IPS-NIHi11 (cell line): Measurements from ENCODE around the gene BBS5.
"Not testable (repeated sequence)": the region's sequence is repeated elsewhere in the genome, so short reads cannot be mapped to it uniquely, and the experiment has no call there.

Experiments used
- DNase-seq: peaks from one replicate; pipeline ENCODE4 v3.0.0; 2012; ENCODE audit warnings: mixed read lengths, low spot score

BBS5 gene

DNA sequence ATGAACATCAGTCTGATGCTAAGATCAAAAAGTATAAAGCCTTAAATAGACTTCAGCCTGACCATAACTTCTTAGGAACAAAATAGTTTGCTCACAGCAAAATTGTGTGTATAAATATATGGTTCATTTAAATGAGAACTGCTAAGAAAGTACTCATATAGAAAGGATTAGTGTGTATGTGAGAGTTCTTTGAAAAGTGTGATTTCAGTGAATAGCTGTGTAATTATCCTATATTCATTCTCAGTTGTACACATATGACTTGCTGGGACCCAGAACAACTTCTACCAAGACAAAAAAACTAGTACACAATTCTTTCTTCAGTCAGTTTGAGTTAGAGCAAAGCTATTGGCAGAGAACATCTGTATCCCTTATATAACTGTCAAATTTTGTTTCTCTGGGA is 7.2 kb downstream of the BBS5 start:
- DNase-seq, result no peak

DNA sequence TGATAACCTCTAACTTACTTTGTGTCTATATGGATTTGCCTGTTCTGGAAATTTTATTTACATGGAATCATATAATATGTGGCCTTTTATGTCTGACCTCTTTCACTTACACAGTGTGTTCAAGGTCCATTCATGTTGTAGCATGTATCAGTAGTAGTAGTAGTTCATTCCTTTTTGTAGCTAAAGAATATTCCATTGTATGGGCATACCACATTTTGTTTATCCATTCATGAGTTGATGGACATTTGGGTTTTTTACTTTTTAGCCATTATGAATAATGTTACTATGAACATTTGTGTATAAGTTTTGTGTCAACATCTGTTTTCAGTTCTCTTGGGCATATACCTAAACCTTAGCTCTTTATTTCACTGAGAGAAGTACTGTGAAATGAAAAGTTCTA is 11.5 kb downstream of the BBS5 start:
- DNase-seq, result no peak

GRCh38 chr2:169491378-169491777 is 12.1 kb downstream of the BBS5 start:
- no peak for DNase-seq

- no peak for DNase-seq
Observed at GRCh38 chr2:169493360-169493759, 14.1 kb downstream of the BBS5 start.

- DNase-seq, result no peak
Observed at GRCh38 chr2:169495310-169495928, 16.1 kb downstream of the BBS5 start.

GRCh38 chr2:169504651-169505050 is 25.4 kb downstream of the BBS5 start:
- DNase-seq, result no peak

GRCh38 chr2:169507698-169508097 is 28.4 kb downstream of the BBS5 start:
- no peak for DNase-seq

DNA sequence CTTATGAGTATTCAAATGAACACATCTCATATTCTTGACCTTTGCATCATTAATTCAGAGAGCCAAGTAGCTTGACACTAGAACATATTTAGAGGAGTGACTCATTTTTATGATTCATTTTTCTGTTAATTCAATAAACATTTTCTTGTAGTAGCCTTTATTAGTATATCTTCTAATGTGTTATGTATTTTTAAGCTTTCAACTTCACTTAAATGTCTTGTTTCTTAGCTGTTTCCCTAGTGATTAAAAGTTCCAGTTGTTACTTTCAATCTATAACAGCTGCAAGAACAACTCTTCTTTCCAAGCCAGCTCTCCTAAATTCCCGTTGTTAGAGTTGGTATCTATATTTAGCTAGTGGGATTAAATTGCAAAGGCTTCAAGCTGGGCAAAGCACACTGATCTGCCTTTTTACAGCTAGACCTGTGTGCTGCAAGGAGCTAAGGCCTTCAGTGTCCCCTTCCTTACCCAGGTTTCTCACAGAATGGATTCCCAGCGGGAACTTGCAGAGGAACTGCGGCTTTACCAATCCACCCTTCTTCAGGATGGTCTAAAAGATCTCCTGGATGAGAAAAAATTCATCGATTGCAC is 30.1 kb downstream of the BBS5 start, which contains the start of gene KLHL41:
TSS of gene KLHL41 (plus strand) at position 405 of the 588 bp plus-strand sequence. CDS start at position 482, 77 bp downstream.
- DNase-seq, result peak; percentile 25

DNA sequence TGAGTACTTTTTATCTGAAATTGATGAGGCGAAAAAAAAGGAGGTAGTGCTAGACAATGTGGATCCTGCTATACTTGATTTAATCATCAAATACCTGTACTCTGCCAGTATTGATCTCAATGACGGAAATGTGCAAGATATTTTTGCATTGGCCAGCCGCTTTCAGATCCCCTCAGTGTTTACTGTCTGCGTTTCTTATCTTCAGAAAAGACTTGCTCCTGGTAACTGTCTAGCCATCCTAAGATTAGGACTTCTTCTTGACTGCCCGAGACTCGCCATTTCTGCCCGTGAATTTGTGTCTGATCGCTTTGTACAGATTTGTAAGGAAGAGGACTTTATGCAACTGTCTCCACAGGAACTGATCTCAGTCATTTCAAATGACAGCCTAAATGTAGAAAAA is 30.7 kb downstream of the BBS5 start:
- DNase-seq, result no peak

DNA sequence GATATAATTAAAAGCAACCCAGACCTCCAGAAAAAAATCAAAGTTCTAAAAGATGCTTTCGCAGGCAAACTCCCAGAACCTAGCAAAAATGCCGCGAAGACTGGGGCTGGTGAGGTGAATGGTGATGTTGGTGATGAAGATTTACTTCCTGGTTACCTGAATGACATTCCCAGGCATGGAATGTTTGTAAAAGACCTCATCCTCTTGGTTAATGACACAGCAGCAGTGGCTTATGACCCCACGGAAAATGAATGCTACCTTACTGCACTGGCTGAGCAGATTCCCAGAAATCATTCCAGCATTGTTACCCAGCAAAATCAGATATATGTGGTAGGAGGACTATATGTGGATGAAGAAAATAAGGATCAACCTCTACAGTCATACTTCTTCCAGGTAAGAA is 31.2 kb downstream of the BBS5 start:
- DNase-seq, result no peak

DNA sequence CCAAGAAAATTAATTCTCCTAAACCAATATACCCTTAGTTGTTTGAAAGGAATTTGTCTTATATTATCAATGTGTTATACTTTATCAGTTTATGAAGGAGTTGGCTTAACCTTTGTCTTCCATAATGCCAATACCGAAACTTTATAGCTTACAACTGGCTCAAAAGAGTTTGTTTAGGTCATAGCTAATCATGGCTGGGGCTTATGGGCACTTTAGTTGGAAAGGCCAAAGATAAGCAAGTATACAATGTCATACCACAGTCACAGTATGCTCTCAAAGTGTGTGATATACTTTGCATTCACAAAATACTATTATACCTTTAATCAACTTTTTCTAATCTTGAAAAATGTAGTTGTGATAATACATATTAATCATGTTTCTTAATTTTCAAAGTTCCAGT is 32.5 kb downstream of the BBS5 start:
- no peak for DNase-seq

- no peak for DNase-seq
Observed at GRCh38 chr2:169512525-169512924, 33.2 kb downstream of the BBS5 start.

GRCh38 chr2:169513094-169513493 is 33.8 kb downstream of the BBS5 start:
- no peak for DNase-seq

DNA sequence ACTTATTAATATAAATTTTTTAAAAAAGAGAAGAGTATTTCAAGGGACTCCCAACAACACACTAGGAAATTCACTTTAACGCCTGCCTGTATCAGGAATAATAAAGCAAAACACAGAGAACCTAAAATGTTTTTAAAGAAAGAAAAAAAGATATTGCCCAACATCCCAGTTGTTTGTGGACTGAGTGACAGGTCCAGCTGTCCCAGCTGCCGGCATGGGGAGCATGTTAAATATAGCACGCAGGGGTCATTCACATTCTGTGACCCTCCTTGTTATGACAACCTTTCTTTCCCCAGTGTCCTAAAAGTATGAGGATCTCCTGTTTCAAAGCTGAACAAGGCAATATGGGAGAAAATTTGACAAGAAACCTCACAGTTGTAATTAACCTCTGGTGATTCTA is 34.6 kb downstream of the BBS5 start:
- DNase-seq, result no peak

GRCh38 chr2:169514758-169515157 is 35.5 kb downstream of the BBS5 start:
- not testable (repeated sequence) for DNase-seq

DNA sequence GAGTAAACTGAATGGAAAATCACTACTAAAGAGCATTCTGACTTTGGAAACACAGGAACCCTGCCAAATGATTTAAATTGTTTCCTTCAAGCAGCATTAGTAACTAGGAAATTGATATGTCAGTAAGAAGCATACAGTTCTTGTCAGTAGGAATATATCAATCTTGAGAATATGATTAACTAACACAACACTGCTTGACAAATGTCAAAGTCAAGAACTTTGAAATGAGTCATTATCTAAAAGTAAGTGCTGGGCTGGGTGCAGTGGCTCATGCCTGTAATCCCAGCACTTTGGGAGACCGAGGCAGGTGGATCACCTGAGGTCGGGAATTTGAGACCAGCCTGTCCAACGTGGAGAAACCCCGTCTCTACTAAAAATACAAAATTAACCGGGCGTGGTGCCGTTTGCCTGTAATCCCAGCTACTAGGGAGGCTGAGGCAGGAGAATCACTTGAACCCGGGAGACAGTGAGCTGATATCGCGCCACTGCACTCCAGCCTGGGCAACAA is 37.2 kb downstream of the BBS5 start:
- DNase-seq, result not testable (repeated sequence)

DNA sequence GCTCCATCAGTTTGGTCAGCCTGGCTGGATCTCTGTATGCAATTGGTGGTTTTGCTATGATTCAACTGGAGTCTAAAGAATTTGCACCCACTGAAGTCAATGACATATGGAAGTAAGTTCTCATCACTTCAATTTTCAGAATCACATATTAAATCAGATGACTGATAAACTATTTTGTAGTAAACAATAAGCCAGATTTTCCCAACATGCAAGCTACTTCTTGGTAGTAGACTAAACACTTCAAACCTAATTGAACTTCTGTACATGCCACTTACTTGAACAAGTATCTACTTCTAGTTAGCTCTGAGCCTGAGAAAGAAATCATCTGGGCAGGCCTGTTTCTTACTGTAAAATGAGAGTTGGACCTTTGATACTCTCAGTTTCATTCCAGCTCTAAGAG is 41.6 kb downstream of the BBS5 start:
- no peak for DNase-seq

DNA sequence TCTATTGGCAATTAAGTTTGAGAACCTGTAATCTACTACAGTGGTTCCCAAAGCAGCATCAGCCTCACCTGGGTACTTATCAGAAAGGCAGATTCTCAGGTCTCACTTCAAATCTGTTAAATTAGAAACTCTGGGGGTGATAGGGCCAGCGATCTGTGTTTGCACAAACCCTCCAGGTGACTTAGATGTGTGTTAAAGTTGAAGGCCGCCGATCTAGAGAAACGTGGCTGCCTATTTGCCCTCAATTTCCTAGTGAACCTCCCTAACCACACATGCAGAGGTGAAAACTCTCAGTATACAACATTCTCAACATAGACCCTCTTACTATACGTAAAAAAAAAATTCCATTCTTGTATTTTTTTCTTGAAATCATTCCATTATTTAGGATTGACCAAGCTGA is 44.4 kb downstream of the BBS5 start:
- no peak for DNase-seq

DNA sequence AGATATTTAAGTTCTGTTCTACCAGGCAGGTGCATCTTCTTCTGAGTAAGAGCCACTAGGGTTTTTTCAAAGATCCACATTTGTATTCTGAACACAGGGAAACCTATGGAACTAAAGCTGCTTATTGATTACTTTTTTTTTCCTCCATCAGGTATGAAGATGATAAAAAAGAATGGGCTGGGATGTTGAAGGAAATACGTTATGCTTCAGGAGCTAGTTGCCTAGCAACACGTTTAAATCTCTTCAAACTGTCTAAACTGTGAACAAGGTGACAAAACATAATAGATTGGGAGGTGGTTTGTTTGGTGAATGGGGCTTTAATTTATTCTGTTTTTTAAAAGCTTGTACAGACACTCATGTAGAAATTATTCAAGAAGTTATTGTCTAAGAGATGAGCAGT is 46.1 kb downstream of the BBS5 start:
- no peak for DNase-seq

- no peak for DNase-seq
Observed at GRCh38 chr2:169526451-169526850, 47.2 kb downstream of the BBS5 start.

GRCh38 chr2:169528271-169528701 is 49.0 kb downstream of the BBS5 start:
- peak; percentile 71 for DNase-seq

DNA sequence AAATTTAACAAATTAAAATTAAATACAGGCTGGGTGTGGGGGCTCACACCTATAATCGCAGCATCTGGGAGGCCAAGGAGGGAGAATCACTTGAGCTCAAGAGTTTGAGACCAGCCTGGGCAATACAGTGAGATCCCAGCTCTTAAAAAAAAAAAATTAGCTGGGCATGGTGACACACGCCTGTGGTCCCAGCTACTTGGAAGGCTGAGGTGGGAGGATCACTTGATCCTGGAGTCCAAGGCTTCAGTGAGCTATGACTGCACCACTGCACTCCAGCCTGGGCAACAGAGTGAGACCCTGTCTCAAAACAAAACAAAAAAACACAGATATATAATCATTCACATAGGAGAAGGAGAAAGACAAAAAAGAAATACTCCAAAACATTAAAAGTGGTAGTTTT is 60.2 kb downstream of the BBS5 start:
- not testable (repeated sequence) for DNase-seq

DNA sequence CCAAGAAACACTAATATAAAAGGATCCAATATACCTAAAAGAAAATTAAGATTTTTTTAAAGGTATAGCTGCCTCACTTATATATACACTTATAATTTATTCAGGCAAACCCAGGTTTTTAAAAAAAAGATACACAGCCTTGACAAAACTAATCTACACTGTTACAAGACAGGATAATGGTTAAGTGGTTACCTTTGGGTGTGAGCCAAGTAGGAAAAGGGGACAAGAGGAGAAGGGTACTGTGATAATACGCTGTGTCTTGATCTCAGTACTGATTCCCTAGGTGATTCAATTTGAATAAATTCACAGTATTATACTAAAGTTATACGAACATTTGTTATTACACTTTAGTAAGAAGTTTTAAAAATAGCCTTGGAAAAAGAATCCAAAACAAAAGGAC is 60.9 kb downstream of the BBS5 start:
- DNase-seq, result no peak

DNA sequence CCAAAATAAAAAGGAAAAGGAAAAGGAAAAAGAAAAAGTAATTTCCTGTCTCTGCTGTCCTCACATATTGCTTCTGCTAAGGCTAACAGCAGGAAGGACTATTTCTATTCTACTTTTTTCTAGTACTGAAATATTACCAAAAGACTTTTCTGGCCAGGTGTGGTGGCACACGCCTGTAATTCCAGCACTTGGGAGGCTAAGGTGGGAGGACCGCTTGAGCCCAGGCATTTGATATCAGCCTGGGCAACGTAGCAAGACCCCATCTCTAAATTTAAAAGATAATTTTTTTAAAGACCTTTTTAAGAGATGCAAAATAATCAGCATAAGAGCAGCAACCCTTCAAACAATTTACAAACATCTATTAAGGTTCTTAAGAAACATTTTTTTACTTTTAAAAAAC is 63.1 kb downstream of the BBS5 start:
- no peak for DNase-seq
